Skeletal muscle tissue (tissue), 4 donors: Measurements from ENCODE around the gene AP2B1. TPM values are rescaled to one million over a fixed set of nuclear protein-coding genes. Genes with fewer than 3 reads are reported as not detected.
A peak's percentile ranks its signal among the peaks of the same experiment; 100 is the strongest.

Experiments
- H3K27ac ChIP-seq: one replicate; pipeline ENCODE4 v1.7.0; 2013; ENCODE audit warnings: mild to moderate bottlenecking, low read depth, low read length, inconsistent platforms
- H3K27me3 ChIP-seq, 3 donors: one replicate each; pipeline ENCODE4 v1.7.0; 2013; ENCODE audit warnings: low read length in 3 of 3; ENCODE audit not compliant: control insufficient read depth in 3 of 3, insufficient read depth in 3 of 3
- H3K36me3 ChIP-seq, 3 donors: one replicate each; pipeline ENCODE4 v1.7.0; 2013; ENCODE audit warnings: low read length in 3 of 3; ENCODE audit not compliant: control insufficient read depth in 3 of 3, insufficient read depth in 3 of 3
- H3K4me1 ChIP-seq, 3 donors: one replicate each; pipeline ENCODE4 v1.7.0; 2013; ENCODE audit warnings: low read length in 3 of 3, mild to moderate bottlenecking in 3 of 3; ENCODE audit not compliant: control insufficient read depth in 3 of 3, insufficient read depth in 3 of 3
- H3K4me3 ChIP-seq, 3 donors: one replicate each; pipeline ENCODE4 v1.7.0; 2013; ENCODE audit warnings: low read length in 3 of 3
- H3K9ac ChIP-seq, 3 donors: one replicate each; pipeline ENCODE4 v1.7.0; 2013; ENCODE audit warnings: low read length in 3 of 3, mild to moderate bottlenecking in 3 of 3, moderate library complexity in 2 of 3, low read depth in 1 of 3
- H3K9me3 ChIP-seq, 3 donors: one replicate each; pipeline ENCODE4 v1.7.0; 2013; ENCODE audit warnings: low read length in 3 of 3; ENCODE audit not compliant: control insufficient read depth in 3 of 3
- total RNA-seq: library from RNA; depleted of rRNA; stranded (reverse); fragments of >200 nt; gene quantifications from one replicate; pipeline ENCODE4 v1.2.3, GENCODE V29; 2014
- donor health status: Osteomylitis.

The AP2B1 gene
- 45.4 TPM for total RNA-seq

- Histone ChIP-seq H3K4me1 (peaks cover 10 to 16% (median 15%) of the 10 kb centered on the region in 3 donors), H3K27me3 (no peaks in the 10 kb centered on the region), H3K9ac (peak within 1 kb of the TSS; percentile 97 to 99 (median 98)), H3K9me3 (no peaks in the 10 kb centered on the region), H3K4me3 (peak within 1 kb of the TSS; percentile 92 to 100 (median 98)), H3K27ac (peak within 1 kb of the TSS; percentile 97), H3K36me3 (peaks cover 0 to 4% (median 0%) of the 10 kb centered on the region in 3 donors)
Observed at GRCh38 chr17:35587074-35587961, at the start of gene AP2B1. AP2B1 (plus strand) TSS chr17:35587322; CDS start chr17:35594031, 6,709 bp downstream.

- no peaks in the 10 kb centered on the region for H3K27me3 ChIP-seq
- peak within 1 kb of the TSS; percentile 63 for H3K27ac ChIP-seq
- H3K4me3 ChIP-seq: no peak within 1 kb of the TSS
- H3K36me3 ChIP-seq: no peaks in the 10 kb centered on the region
- H3K4me1 ChIP-seq: peaks cover 0 to 12% (median 0%) of the 10 kb centered on the region in 3 donors
- no peaks in the 10 kb centered on the region for H3K9me3 ChIP-seq
- H3K9ac ChIP-seq: no peak within 1 kb of the TSS
Observed at GRCh38 chr17:35537601-35538141, 49.5 kb upstream of the AP2B1 start, which contains the start of gene SLFN12L. SLFN12L (minus strand) TSS chr17:35537678; CDS start chr17:35522364, 15,314 bp downstream.

GRCh38 chr17:35539659-35540026 is 47.5 kb upstream of the AP2B1 start:
- Histone ChIP-seq H3K36me3 (no peaks in the 10 kb centered on the region), H3K27ac (no peak overlapping the region), H3K27me3 (no peaks in the 10 kb centered on the region), H3K4me3 (peak overlapping the region in 2 of 3 donors; percentile 1 to 52), H3K9ac (no peak overlapping the region), H3K4me1 (peaks cover 0 to 12% (median 0%) of the 10 kb centered on the region in 3 donors), H3K9me3 (no peaks in the 10 kb centered on the region)

- Histone ChIP-seq H3K27me3 (no peaks in the 10 kb centered on the region), H3K9me3 (no peaks in the 10 kb centered on the region), H3K9ac (peak overlapping the region in 1 of 3 donors; percentile 51), H3K4me1 (peaks cover 0 to 12% (median 0%) of the 10 kb centered on the region in 3 donors), H3K36me3 (no peaks in the 10 kb centered on the region), H3K27ac (peak overlapping the region; percentile 49), H3K4me3 (peak overlapping the region; percentile 4 to 81 (median 63))
Observed at GRCh38 chr17:35540589-35541404, 46.3 kb upstream of the AP2B1 start.

GRCh38 chr17:35541434-35541833 is 45.7 kb upstream of the AP2B1 start:
- H3K36me3 ChIP-seq: no peaks in the 10 kb centered on the region
- no peak overlapping the region for H3K9ac ChIP-seq
- H3K9me3 ChIP-seq: no peaks in the 10 kb centered on the region
- H3K27me3 ChIP-seq: no peaks in the 10 kb centered on the region
- H3K4me1 ChIP-seq: peaks cover 0 to 12% (median 0%) of the 10 kb centered on the region in 3 donors
- peak overlapping the region in 1 of 3 donors; percentile 81 for H3K4me3 ChIP-seq
- H3K27ac ChIP-seq: peak overlapping the region; percentile 49

- Histone ChIP-seq H3K4me3 (no peak overlapping the region), H3K27ac (no peak overlapping the region), H3K27me3 (no peaks in the 10 kb centered on the region), H3K36me3 (no peaks in the 10 kb centered on the region), H3K4me1 (peaks cover 0 to 10% (median 0%) of the 10 kb centered on the region in 3 donors), H3K9ac (no peak overlapping the region), H3K9me3 (no peaks in the 10 kb centered on the region)
Observed at GRCh38 chr17:35542990-35543389, 44.1 kb upstream of the AP2B1 start.

GRCh38 chr17:35543856-35544255 is 43.3 kb upstream of the AP2B1 start:
- Histone ChIP-seq H3K27me3 (peaks cover 0 to 4% (median 0%) of the 10 kb centered on the region in 3 donors), H3K9me3 (no peaks in the 10 kb centered on the region), H3K9ac (no peak overlapping the region), H3K36me3 (no peaks in the 10 kb centered on the region), H3K27ac (no peak overlapping the region), H3K4me1 (peaks cover 0 to 5% (median 0%) of the 10 kb centered on the region in 3 donors), H3K4me3 (no peak overlapping the region)

- Histone ChIP-seq H3K27me3 (peaks cover 0 to 4% (median 0%) of the 10 kb centered on the region in 3 donors), H3K9ac (no peak overlapping the region), H3K9me3 (no peaks in the 10 kb centered on the region), H3K36me3 (no peaks in the 10 kb centered on the region), H3K4me3 (no peak overlapping the region), H3K4me1 (no peaks in the 10 kb centered on the region), H3K27ac (no peak overlapping the region)
Observed at GRCh38 chr17:35545150-35545549, 42.0 kb upstream of the AP2B1 start.

- H3K4me1 ChIP-seq: no peaks in the 10 kb centered on the region
- H3K9me3 ChIP-seq: no peaks in the 10 kb centered on the region
Observed at GRCh38 chr17:35546487-35546886, 40.6 kb upstream of the AP2B1 start.

More at GRCh38 chr17:35546487-35546886, 40.6 kb upstream of the AP2B1 start:
- no peak overlapping the region for H3K4me3 ChIP-seq
- no peak overlapping the region for H3K27ac ChIP-seq
- peaks cover 0 to 7% (median 0%) of the 10 kb centered on the region in 3 donors for H3K27me3 ChIP-seq
- no peak overlapping the region for H3K9ac ChIP-seq
- H3K36me3 ChIP-seq: no peaks in the 10 kb centered on the region
